Loucy (cell line): ENCODE measurements around the gene COMMD7.

ENCODE experiments used
- EZH2phosphoT487 ChIP-seq: fragments of 200-600 bp; IDR thresholded peaks from 2 replicates; pipeline ENCODE4 v1.6.1; 2018; ENCODE audit warnings: antibody characterized with exemption, mild to moderate bottlenecking, moderate library complexity, borderline replicate concordance
- TF ChIP-seq, protein P1 (sequence below): fragments of 200-600 bp; sonication (generic); conservative IDR thresholded peaks from 2 replicates; pipeline ENCODE4 v1.5.1; 2014; ENCODE audit warnings: mild to moderate bottlenecking, antibody characterized with exemption, low read length

DNA sequence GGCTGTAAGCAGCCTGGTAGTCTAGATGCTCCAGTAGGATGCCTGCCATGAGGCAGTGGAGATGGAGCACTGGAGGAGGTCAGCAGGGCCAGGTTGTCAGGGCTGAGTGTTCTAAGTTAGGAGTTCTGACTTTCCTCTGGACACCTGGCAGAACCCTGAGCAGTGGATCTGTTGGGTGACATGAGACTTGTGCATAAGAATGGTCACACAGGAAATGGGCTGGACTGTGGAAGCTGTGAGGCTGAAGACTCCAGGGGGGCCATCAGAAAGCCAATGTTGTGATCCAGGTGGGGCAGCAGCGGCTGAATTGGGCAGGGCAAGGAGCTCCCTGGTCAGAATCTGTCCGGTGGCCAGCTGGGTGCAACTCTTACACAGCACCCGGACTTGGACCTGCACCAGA is 45.7 kb downstream of the COMMD7 start:
- no peak for TF ChIP-seq EZH2phosphoT487
- TF ChIP-seq, protein P1, sequence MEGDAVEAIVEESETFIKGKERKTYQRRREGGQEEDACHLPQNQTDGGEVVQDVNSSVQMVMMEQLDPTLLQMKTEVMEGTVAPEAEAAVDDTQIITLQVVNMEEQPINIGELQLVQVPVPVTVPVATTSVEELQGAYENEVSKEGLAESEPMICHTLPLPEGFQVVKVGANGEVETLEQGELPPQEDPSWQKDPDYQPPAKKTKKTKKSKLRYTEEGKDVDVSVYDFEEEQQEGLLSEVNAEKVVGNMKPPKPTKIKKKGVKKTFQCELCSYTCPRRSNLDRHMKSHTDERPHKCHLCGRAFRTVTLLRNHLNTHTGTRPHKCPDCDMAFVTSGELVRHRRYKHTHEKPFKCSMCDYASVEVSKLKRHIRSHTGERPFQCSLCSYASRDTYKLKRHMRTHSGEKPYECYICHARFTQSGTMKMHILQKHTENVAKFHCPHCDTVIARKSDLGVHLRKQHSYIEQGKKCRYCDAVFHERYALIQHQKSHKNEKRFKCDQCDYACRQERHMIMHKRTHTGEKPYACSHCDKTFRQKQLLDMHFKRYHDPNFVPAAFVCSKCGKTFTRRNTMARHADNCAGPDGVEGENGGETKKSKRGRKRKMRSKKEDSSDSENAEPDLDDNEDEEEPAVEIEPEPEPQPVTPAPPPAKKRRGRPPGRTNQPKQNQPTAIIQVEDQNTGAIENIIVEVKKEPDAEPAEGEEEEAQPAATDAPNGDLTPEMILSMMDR, result no peak
